H1 (cell line): ENCODE data around the gene DIRAS2. TPM values are rescaled to one million over a fixed set of nuclear protein-coding genes. Genes with fewer than 3 reads are reported as not detected.

Experiments
- CTCF ChIA-PET: fragments of 300-600 bp; sonication (Branson Sonifier 250); formaldehyde crosslinking; loops from one replicate; lab custom pipeline; 2021; ENCODE audit not compliant: partially characterized antibody; lab: Charles Lee
- POLR2A ChIA-PET: fragments of 300-600 bp; sonication (Branson Sonifier 250); formaldehyde crosslinking; loops from one replicate; lab custom pipeline; 2021; ENCODE audit warnings: inconsistent platforms; ENCODE audit not compliant: partially characterized antibody; lab: Charles Lee
- DNase-seq, 2 experiments: peaks; one replicate each; pipeline versions ENCODE4 v3.0.0 to v3.0.0-alpha.2; 2010 to 2022; ENCODE audit warnings: low spot score in 2 of 2, low read depth in 1 of 2, mixed read lengths in 1 of 2
- FAIRE-seq: peaks from 2 replicates; lab custom pipeline; 2011; peaks lifted over from hg19 to GRCh38; lab: Jason Lieb, UNC
- H2AFZ ChIP-seq: 2 replicates; pipeline ENCODE4 v1.8.1; 2012; ENCODE audit warnings: low read length, inconsistent platforms
- H2AK5ac ChIP-seq: 2 replicates; pipeline ENCODE4 v1.6.1; 2013; ENCODE audit warnings: low read depth, low read length
- H2BK120ac ChIP-seq: replicated peaks from 2 replicates; pipeline ENCODE3; 2013; ENCODE audit warnings: low read depth, low read length, inconsistent platforms
- H2BK12ac ChIP-seq: 2 replicates; pipeline ENCODE4 v1.6.1; 2013; ENCODE audit warnings: low read depth, low read length
- H2BK15ac ChIP-seq: 2 replicates; pipeline ENCODE4 v1.6.1; 2013; ENCODE audit warnings: low read length
- H2BK20ac ChIP-seq: 2 replicates; pipeline ENCODE4 v1.6.1; 2013; ENCODE audit warnings: low read length
- H2BK5ac ChIP-seq: 2 replicates; pipeline ENCODE4 v1.6.1; 2013; ENCODE audit warnings: low read depth, low read length
- H3K14ac ChIP-seq: 2 replicates; pipeline ENCODE4 v1.6.1; 2013; ENCODE audit warnings: inconsistent platforms; ENCODE audit not compliant: insufficient read length
- H3K18ac ChIP-seq: 2 replicates; pipeline ENCODE4 v1.6.1; 2013; ENCODE audit warnings: low read length; ENCODE audit errors: extremely low read depth
- H3K23ac ChIP-seq: 2 replicates; pipeline ENCODE4 v1.6.1; 2013; ENCODE audit warnings: inconsistent platforms; ENCODE audit not compliant: insufficient read length
- H3K23me2 ChIP-seq: 2 replicates; pipeline ENCODE4 v1.6.1; 2013; ENCODE audit warnings: low read depth, low read length
- H3K27ac ChIP-seq: 2 replicates; pipeline ENCODE4 v1.6.1; 2011; ENCODE audit warnings: low read depth, low read length, inconsistent platforms
- H3K27me3 ChIP-seq, 4 experiments: replicated peaks in 1 of 4; 1 replicate in 1 of 4; 2 replicates in 3 of 4; pipeline versions ENCODE4 v1.6.1 to v1.8.1; 2011 to 2013; ENCODE audit warnings: low read length in 3 of 4, mild to moderate bottlenecking in 3 of 4, inconsistent platforms in 2 of 4, mixed read lengths in 2 of 4, moderate library complexity in 1 of 4; ENCODE audit not compliant: control insufficient read depth in 3 of 4, insufficient read depth in 3 of 4; ENCODE audit errors: extremely low read depth in 1 of 4
- H3K36me3 ChIP-seq, 4 experiments: 2 replicates each; pipeline versions ENCODE4 v1.6.1 to v1.8.1; 2011 to 2013; ENCODE audit warnings: mild to moderate bottlenecking in 4 of 4, low read length in 3 of 4, moderate library complexity in 2 of 4, control low read depth in 1 of 4, inconsistent platforms in 1 of 4; ENCODE audit not compliant: insufficient read depth in 4 of 4, control insufficient read depth in 2 of 4
- H3K4ac ChIP-seq: replicated peaks from 2 replicates; pipeline ENCODE3; 2013; ENCODE audit warnings: low read length, low read depth, mixed read lengths, inconsistent platforms; ENCODE audit not compliant: insufficient read length
- H3K4me1 ChIP-seq, 4 experiments: replicated peaks in 1 of 4; 1 replicate in 1 of 4; 2 replicates in 3 of 4; pipeline versions ENCODE4 v1.6.1 to v1.8.1; 2011 to 2013; ENCODE audit warnings: low read length in 3 of 4, inconsistent platforms in 2 of 4, mixed read lengths in 1 of 4; ENCODE audit not compliant: insufficient read depth in 4 of 4, control insufficient read depth in 3 of 4
- H3K4me2 ChIP-seq, 2 experiments: 2 replicates each; pipeline versions ENCODE4 v1.6.1 to v1.8.1; 2011 to 2013; ENCODE audit warnings: low read depth in 2 of 2, low read length in 2 of 2, control low read depth in 1 of 2, inconsistent platforms in 1 of 2, mild to moderate bottlenecking in 1 of 2; ENCODE audit not compliant: insufficient read depth in 1 of 2
- H3K4me3 ChIP-seq, 4 experiments: fragments of 200-600, 300-600 bp in 1 of 4; sonication (generic), shearing (Covaris generic), sonication (Bioruptor Twin) in 1 of 4; 2 replicates each; pipeline versions ENCODE4 v1.5.1 to v1.8.1; 2011 to 2016; ENCODE audit warnings: low read length in 4 of 4, low read depth in 3 of 4, control low read depth in 2 of 4, inconsistent platforms in 2 of 4, mild to moderate bottlenecking in 2 of 4, mixed read lengths in 1 of 4, moderate library complexity in 1 of 4; ENCODE audit not compliant: insufficient read depth in 2 of 4; ENCODE audit errors: extremely low read depth in 1 of 4
- H3K56ac ChIP-seq: replicated peaks from 2 replicates; pipeline ENCODE3; 2013; ENCODE audit warnings: low read depth, mild to moderate bottlenecking, mixed read lengths, low read length, inconsistent platforms; ENCODE audit not compliant: insufficient read length
- H3K79me1 ChIP-seq: 2 replicates; pipeline ENCODE4 v1.6.1; 2013; ENCODE audit warnings: low read depth, low read length, control low read depth
- H3K79me2 ChIP-seq, 2 experiments: 2 replicates each; pipeline versions ENCODE4 v1.6.1 to v1.8.1; 2012 to 2013; ENCODE audit warnings: low read length in 2 of 2, mild to moderate bottlenecking in 2 of 2, inconsistent platforms in 1 of 2; ENCODE audit not compliant: insufficient read depth in 2 of 2, control insufficient read depth in 1 of 2
- H3K9ac ChIP-seq, 4 experiments: replicated peaks in 1 of 4; 1 replicate in 1 of 4; 2 replicates in 3 of 4; pipeline versions ENCODE4 v1.6.1 to v1.8.1; 2011 to 2013; ENCODE audit warnings: low read depth in 3 of 4, low read length in 3 of 4, control low read depth in 2 of 4, mild to moderate bottlenecking in 2 of 4, moderate library complexity in 2 of 4, inconsistent platforms in 1 of 4; ENCODE audit errors: extremely low read depth in 1 of 4
- H3K9me3 ChIP-seq, 2 experiments: 2 replicates each; pipeline versions ENCODE4 v1.6.1 to v1.8.1; 2012 to 2013; ENCODE audit warnings: mild to moderate bottlenecking in 2 of 2, moderate library complexity in 2 of 2, control low read depth in 1 of 2, inconsistent platforms in 1 of 2, low read depth in 1 of 2, low read length in 1 of 2, mixed read lengths in 1 of 2; ENCODE audit not compliant: insufficient read depth in 2 of 2
- H4K20me1 ChIP-seq, 2 experiments: replicated peaks in 1 of 2; 2 replicates each; pipeline versions ENCODE3 to v1.8.1; 2011 to 2013; ENCODE audit warnings: inconsistent platforms in 2 of 2, low read length in 2 of 2, mild to moderate bottlenecking in 1 of 2; ENCODE audit not compliant: insufficient read depth in 2 of 2, control insufficient read depth in 1 of 2
- H4K5ac ChIP-seq: 2 replicates; pipeline ENCODE4 v1.6.1; 2013; ENCODE audit warnings: low read length, low read depth, mixed read lengths, inconsistent platforms; ENCODE audit not compliant: insufficient read length
- H4K8ac ChIP-seq: 2 replicates; pipeline ENCODE4 v1.8.0; 2013; ENCODE audit warnings: mild to moderate bottlenecking, moderate library complexity, low read length, inconsistent platforms; ENCODE audit not compliant: insufficient read depth; ENCODE audit errors: extremely low read depth
- H4K91ac ChIP-seq: replicated peaks from 2 replicates; pipeline ENCODE3; 2013; ENCODE audit warnings: low read length, mixed read lengths, inconsistent platforms; ENCODE audit not compliant: insufficient read length
- RAD21 ChIP-seq, 2 experiments: IDR thresholded peaks in 1 of 2; conservative IDR thresholded peaks in 1 of 2; 2 replicates each; pipeline ENCODE4 v1.6.1; 2011; ENCODE audit warnings: low read depth in 2 of 2, low read length in 2 of 2, improper control_type of control experiment in 1 of 2, inconsistent platforms in 1 of 2, mild to moderate bottlenecking in 1 of 2, moderate library complexity in 1 of 2
- SAP30 ChIP-seq: fragments of 300-600 bp; sonication (generic); IDR thresholded peaks from 2 replicates; pipeline ENCODE4 v1.7.1; 2012; ENCODE audit warnings: low read length, moderate library complexity, mild to moderate bottlenecking, inconsistent platforms; ENCODE audit not compliant: insufficient read depth, insufficient replicate concordance
- WGBS, 2 experiments: shearing (Covaris generic) in 1 of 2; methylation state at CpG; one replicate each; pipeline versions ENCODE4 v1.1.6 to v1.1.7; 2013 to 2015; ENCODE audit warnings: low lambda C conversion rate in 2 of 2, mixed read lengths in 2 of 2, inconsistent platforms in 1 of 2, low coverage in 1 of 2, missing lambda C conversion rate in 1 of 2; ENCODE audit not compliant: insufficient replicate concordance in 2 of 2, insufficient coverage in 1 of 2, insufficient read length in 1 of 2; ENCODE audit errors: extremely low coverage in 1 of 2, missing lambda C conversion rate in 1 of 2; 5-methylcytosine and 5-hydroxymethylcytosine counted together
- polyA plus RNA-seq, 7 experiments: library from polyadenylated mRNA; depleted of rRNA in 3 of 7; stranded (reverse) in 5 of 7; unstranded in 2 of 7; fragments of >200 nt in 5 of 7; fragments of 200-250 nt in 2 of 7; gene quantifications; 1 replicate in 5 of 7; 2 replicates in 1 of 7; 4 replicates in 1 of 7; pipeline versions ENCODE4 v1.2.1 to v1.2.3, GENCODE V29; 2011 to 2013; ENCODE audit warnings: missing spikeins in 2 of 7, mixed read lengths in 2 of 7
- total RNA-seq: library from RNA; stranded (reverse); fragmentation: NEBNext Ultra II Directional; extraction: Animal tissue kit (Norgen Biotek cat#: 25700); gene quantifications from 2 replicates; pipeline ENCODE4 v1.2.1, GENCODE V29; 2021

The DIRAS2 gene
- total and polyA plus RNA-seq, 2 of the 8 experiments (the other 6 are each of a cell fraction or from before 2014, with no cell fraction given): 0.06 to 0.15 TPM

- Histone ChIP-seq H2BK20ac (no peak overlapping the region), H3K23me2 (peaks cover 9% of the 10 kb centered on the region), H2BK120ac (no peak overlapping the region), H4K5ac (no peak overlapping the region), H3K14ac (no peak overlapping the region), H2AFZ (no peak overlapping the region)
- POLR2A ChIA-PET: no interaction called here
- CTCF ChIA-PET: interaction anchor here (1.1 to 2.3 kb wide), 8 partner anchors 14 to 504 kb away, joined by 3 to 11 read pairs (median 3); no protein-coding TSS in a partner anchor
- 92% methylated on average over 1 of the region's 1 CpG; no CpG with 5 or more reads in 1 of the 2 experiments for WGBS, 2 experiments
- TF ChIP-seq RAD21 (IDR thresholded peaks at IDR 0.05 in 1 of 2, conservative IDR thresholded peaks at IDR 0.05 in 1 of 2; ENCODE audit: low read depth in 2 of 2, low read length in 2 of 2) (peak; percentile 18 to 31; a peak in 3 of 4 replicates), SAP30 (no peak)
- TF ChIP-seq, all 59 proteins: peak for 1
- no peak overlapping the region for H3K4me2 ChIP-seq
- DNase-seq (no peak), FAIRE-seq (no peak)
- H2BK15ac ChIP-seq: no peak overlapping the region
- H3K9me3 ChIP-seq: no peaks in the 10 kb centered on the region
- no peak overlapping the region for H2AK5ac ChIP-seq
- H2BK12ac ChIP-seq: no peak overlapping the region
- H4K91ac ChIP-seq: no peak overlapping the region
- no peak overlapping the region for H2BK5ac ChIP-seq
- H3K27ac ChIP-seq: no peak overlapping the region
- no peak overlapping the region for H3K4me3 ChIP-seq
- H3K79me1 ChIP-seq: no peaks in the 10 kb centered on the region
- H3K18ac ChIP-seq: no peak overlapping the region
- H3K56ac ChIP-seq: no peak overlapping the region
- H3K36me3 ChIP-seq: no peaks in the 10 kb centered on the region
- no peak overlapping the region for H4K8ac ChIP-seq
- H3K4me1 ChIP-seq: peaks cover 0 to 3% (median 2%) of the 10 kb centered on the region in 4 experiments; a peak in 1 of 7 replicates
- no peak overlapping the region for H3K9ac ChIP-seq
- H3K4ac ChIP-seq: no peak overlapping the region
- H3K27me3 ChIP-seq: peaks cover 0 to 9% (median 7%) of the 10 kb centered on the region in 4 experiments; a peak in 4 of 7 replicates
- H4K20me1 ChIP-seq: no peaks in the 10 kb centered on the region
- H3K23ac ChIP-seq: no peak overlapping the region
- H3K79me2 ChIP-seq: no peaks in the 10 kb centered on the region
These were observed 3.1 kb upstream of the DIRAS2 start for GRCh38 chr9:90645721-90646120.
